Sigmoid colon (tissue), 4 donors: Measurements from ENCODE around the gene THOC6.

Experiments
- EP300 ChIP-seq, 4 donors: sonication (generic); formaldehyde crosslinking; IDR thresholded peaks; one replicate each; pipeline ENCODE4 v1.6.1; 2017; ENCODE audit warnings: antibody characterized with exemption in 4 of 4
- POLR2A ChIP-seq, 2 donors: fragments of 450-650 bp; IDR thresholded peaks; one replicate each; pipeline ENCODE4 v1.6.1; 2016; ENCODE audit warnings: antibody characterized with exemption in 2 of 2, mild to moderate bottlenecking in 2 of 2, moderate library complexity in 2 of 2
- POLR2AphosphoS5 ChIP-seq, 4 donors: sonication (generic); formaldehyde crosslinking; IDR thresholded peaks; one replicate each; pipeline ENCODE4 v1.6.1; 2017; ENCODE audit warnings: antibody characterized with exemption in 4 of 4
- TF ChIP-seq, protein P1 (sequence below), 4 experiments: fragments of 450-650 bp in 3 of 4; fragments of 200-600 bp in 1 of 4; IDR thresholded peaks; one replicate each; pipeline ENCODE4 v1.5.1; 2016 to 2019; ENCODE audit warnings: antibody characterized with exemption in 4 of 4, mild to moderate bottlenecking in 3 of 4, moderate library complexity in 2 of 4

DNA sequence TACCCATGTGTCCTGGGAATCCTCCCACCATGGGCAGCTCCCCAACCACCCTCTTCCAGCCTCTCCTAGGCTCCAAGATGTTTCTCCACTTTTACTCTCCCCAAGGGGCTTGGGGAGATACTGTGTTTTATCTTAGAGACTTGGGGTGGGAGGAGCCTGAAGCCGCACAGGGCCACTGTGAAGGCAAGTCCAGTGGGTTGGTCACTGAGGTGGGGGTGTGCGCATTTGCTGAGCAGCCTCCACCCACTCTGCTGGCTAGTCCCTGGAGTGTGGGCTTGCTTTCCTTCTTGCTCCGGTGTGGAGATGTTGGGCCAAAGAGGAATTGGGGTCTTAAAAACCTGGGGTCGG, 15.2 kb upstream of the THOC6 start:
- TF ChIP-seq, protein P1, sequence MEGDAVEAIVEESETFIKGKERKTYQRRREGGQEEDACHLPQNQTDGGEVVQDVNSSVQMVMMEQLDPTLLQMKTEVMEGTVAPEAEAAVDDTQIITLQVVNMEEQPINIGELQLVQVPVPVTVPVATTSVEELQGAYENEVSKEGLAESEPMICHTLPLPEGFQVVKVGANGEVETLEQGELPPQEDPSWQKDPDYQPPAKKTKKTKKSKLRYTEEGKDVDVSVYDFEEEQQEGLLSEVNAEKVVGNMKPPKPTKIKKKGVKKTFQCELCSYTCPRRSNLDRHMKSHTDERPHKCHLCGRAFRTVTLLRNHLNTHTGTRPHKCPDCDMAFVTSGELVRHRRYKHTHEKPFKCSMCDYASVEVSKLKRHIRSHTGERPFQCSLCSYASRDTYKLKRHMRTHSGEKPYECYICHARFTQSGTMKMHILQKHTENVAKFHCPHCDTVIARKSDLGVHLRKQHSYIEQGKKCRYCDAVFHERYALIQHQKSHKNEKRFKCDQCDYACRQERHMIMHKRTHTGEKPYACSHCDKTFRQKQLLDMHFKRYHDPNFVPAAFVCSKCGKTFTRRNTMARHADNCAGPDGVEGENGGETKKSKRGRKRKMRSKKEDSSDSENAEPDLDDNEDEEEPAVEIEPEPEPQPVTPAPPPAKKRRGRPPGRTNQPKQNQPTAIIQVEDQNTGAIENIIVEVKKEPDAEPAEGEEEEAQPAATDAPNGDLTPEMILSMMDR (IDR thresholded peaks at IDR 0.05), result no peak
- no peak for TF ChIP-seq POLR2AphosphoS5 (IDR thresholded peaks at IDR 0.05)
- TF ChIP-seq POLR2A (IDR thresholded peaks at IDR 0.05), result no peak
- no peak for TF ChIP-seq EP300 (IDR thresholded peaks at IDR 0.05)
